HG02588 (cell line): Measurements from ENCODE around the gene IFI6.
"Not testable (repeated sequence)": the region's sequence is repeated elsewhere in the genome, so short reads cannot be mapped to it uniquely, and the experiment has no call there.

Experiments used
- ATAC-seq: cut with Tn5 transposase; IDR thresholded peaks from one replicate; pipeline ENCODE4 v1.9.1; 2021; ENCODE audit warnings: mild to moderate bottlenecking, moderate library complexity; ENCODE audit not compliant: unreplicated experiment

IFI6 gene

DNA sequence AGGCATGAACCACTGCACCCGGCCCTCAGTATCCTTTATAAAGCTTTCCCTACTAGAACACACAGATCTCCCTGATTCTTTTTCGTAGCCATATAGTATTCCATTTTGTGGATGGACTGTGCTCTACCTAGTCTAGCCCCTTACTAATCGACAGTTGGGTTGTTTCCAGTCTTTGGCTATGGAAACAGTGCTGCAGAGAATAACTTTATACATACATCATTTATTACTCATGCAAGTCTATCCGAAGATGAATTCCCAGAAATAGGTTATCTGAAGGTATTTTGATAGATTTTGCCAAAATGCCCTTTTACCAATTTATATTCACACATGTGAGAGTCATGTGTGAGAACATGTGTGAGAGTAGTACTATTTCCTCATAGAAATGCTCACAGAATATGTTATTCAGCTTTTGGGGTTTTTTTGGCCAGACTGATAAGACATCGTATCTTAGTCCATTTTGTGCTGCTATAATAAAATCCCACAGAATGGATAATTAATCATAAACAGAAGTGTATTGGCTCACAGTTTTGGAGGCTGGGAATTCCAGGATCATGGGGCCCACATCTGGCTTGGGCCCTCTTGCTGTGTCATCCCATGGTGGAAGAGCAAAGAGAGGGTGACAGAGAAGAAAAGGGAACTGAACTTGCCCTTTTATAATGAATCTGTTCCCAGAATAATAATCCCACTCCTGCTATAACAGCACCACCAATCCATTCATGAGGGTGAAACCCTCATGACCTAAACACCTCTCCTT lies 19.7 kb downstream of the IFI6 start:
- no peak for ATAC-seq

DNA sequence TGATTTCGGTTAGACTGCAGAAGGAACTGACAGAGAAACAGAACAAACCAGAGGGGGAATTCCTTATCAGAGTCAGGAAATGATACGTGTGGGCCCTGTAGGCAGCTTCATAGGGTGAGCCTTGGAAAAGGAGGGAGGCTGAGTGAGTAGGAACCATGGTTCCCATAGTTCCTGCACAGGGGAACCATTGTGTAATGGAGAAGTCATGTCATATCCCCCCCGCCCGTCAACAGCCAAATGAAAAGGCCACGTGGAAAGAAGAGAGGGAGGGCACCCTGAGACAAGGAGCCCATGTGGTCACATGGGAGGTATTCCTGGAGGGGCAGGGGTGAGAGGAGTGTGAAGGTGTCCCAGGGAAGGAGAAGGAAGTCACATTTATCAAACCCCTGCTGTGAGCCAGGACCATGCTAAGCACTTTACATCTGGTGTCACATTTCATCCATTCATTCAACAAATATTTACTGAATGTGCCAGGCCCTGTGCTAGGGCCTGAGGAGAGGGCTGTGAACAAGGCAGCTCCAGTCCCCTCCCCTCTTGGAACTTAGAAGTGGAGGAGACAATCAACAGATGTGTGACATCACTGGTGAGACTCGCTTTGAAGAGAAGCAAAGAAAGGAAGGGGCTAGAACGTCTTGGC lies 21.3 kb downstream of the IFI6 start:
- no peak for ATAC-seq

DNA sequence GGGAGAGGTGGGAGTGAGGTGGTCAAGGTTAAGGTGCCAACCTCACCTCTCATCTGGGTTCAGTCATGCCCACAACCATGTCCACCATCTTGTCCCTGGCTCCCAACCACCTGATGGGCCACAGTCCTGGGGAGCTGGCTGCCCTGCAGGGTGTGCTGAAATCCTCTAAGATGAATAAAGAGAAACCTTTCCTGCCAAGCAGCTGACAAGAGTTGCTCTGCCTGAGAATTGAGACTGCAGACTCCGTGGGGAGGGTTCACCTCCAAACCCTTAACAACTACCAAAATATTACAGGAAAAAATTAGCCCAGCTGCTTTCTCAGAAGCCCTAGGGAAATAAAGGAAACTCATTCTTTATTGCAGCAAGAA lies 21.8 kb downstream of the IFI6 start:
- no peak for ATAC-seq

DNA sequence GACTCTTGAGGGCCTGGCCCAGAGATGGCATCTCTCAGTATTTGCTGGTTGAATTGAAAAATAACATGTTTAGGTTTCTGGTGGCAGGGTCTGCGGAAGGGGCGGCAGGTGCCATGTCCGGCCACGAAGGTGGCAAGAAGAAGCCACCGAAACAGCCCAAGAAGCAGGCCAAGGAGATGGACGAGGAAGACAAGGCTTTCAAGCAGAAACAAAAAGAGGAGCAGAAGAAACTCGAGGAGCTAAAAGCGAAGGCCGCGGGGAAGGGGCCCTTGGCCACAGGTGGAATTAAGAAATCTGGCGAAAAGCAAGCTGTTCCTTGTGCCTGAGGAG lies 22.7 kb downstream of the IFI6 start:
- ATAC-seq, result no peak

DNA sequence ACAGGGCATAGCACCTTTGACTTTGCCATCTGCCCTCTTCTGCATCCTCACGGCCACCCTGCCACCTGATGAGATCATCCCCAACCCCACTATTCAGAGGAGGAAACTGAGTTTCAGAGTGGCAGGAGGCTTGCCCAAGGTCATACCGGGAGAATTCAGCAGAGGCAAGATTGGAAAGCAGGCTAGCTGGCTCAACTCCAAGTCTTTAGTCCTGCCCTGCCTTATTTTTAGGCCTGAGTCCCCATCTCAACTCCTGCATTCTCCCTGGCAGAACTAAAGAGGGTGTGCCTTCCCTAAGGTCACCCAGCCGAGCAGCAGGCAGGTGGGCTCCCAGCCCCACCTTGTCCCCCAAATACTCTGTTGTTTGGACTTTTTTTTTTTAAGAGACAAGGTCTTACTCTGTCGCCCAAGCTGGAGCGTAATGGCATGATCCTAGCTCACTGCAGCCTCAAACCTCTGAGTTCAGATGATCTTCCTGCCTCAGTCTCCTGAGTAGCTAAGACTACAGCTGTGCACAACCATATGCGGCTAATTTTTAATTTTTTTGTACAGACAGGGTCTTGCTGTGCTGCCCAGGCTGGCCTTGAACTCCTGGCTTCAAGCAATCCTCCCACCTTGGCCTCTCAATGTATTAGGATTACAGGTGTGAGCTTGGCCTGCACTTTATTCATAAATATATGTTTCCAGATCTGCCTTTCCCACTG lies 23.2 kb downstream of the IFI6 start:
- no peak for ATAC-seq

- no peak for ATAC-seq
These were observed 24.7 kb downstream of the IFI6 start for GRCh38 chr1:27647328-27647727.

DNA sequence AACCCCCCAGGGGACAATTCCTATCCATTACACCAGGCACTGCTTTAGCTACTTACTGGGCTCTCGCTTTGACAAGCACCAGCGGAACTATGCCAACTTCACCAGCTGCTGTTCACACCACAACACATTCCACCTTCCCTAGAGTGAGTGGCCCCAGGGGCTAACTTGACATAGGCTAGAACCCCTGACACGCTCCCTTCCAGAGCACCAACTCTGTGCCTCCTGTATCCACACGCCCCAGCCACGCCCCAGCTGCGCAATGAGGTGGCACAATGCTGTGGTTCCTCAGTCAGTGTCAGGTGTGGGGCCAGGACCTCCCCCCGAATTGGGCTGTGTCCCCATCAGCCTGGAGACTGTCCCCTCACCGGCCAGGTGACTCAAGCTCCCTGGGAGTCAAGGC lies 25.3 kb downstream of the IFI6 start:
- ATAC-seq, result no peak

DNA sequence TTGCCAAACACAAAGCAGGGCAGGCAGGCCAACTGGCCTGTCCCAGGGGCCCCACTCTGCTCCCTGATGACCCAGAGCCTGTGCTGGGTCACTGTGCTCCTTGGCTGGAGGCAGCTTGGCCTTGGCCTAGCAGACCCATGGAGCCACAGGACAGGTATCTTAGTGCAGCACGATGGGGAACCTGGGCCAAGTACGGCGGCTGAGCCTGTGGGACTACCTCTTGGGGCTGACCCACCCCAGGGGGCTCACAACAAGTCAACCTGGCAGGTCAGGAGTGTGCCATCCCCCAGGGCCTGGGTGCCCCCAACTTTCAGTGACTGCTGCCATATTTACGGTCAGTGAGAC lies 26.9 kb downstream of the IFI6 start:
- no peak for ATAC-seq

DNA sequence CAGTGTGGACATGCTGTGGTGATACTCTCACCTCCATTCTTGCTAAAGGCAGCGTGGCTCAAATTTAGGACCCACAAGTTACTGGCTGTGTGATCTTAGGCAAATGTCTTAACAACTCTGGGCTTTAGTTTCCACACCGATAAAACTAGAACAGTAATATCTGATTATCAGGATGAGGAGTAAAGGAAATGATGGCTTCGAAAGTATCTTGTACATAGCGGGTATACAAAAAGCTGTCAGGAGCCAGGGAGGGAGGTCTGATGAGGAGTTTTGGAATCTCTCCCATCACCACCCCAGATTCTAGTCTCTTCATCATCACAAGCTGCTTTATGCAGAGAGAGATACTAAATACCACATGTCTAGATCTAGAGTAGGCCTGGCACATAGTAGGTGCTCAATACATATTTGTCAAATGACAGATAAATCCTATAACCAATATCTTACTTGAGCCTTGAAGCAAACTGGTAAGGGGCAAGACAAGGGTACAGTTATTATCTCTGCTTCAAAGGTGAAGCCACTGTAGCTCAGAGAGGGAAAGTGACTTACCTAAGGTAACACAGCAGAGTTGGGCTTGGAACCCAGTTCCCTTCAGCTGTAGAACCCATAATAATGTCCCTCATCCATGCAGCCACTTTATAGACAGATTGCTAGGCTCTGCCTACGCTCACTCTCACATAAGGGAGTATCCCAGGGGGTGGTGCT lies 27.5 kb downstream of the IFI6 start:
- ATAC-seq, result no peak

DNA sequence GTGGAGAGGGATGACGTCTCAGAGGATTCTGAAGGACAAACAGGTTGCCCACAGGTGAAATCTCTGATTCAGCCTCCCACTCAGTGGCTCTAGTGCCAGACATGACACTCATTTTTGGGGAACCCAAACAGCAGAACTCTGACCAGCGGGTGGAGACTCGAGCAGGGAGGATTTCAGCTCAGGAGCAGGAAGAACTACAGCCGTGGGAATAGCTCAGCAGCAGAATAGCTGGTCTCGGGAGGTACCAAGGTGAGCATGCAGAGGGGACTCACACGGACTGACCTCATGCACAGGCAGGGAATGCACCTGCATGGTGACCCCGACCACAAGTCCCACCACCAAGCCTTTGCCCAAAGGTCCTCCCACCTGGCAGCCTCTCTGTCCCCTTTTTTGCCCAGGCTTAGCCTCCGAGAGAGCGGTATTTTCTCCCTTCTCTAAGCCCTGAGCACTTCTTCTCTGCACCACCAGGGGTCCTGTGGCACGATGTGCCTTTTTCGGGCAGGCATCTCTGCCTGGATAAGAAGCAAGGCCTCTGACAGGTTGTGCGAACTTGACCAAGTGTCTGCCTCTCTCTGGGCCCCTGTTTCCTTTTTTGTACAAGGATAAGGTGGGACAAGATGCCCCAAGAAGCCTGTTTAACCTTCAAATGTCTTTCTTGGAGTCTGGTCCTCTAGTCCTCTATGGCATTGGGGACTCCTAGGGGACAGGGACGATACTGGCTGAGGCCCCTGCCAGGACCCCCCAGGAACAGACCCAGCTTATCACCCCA lies 28.2 kb downstream of the IFI6 start:
- no peak for ATAC-seq

GRCh38 chr1:27640514-27640913 lies 31.5 kb downstream of the IFI6 start:
- not testable (repeated sequence) for ATAC-seq

DNA sequence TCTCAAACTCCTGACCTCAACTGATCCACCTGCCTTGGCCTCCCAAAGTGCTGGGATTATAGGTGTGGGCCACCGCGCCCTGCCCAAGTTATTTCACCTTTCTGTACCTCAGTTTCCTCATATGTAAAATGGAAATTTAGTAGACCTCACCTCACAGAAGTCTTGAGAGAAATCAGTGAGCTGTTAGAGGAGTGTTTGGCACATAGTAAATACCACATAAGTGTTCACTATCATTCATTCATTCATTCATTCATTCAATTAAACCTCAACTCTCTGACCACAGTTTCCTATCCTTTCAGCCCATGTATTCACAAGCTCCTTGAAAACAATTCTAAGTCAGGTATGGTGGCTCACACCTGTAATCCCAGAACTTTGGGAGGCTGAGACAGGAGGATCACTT lies 33.2 kb downstream of the IFI6 start:
- ATAC-seq, result no peak

DNA sequence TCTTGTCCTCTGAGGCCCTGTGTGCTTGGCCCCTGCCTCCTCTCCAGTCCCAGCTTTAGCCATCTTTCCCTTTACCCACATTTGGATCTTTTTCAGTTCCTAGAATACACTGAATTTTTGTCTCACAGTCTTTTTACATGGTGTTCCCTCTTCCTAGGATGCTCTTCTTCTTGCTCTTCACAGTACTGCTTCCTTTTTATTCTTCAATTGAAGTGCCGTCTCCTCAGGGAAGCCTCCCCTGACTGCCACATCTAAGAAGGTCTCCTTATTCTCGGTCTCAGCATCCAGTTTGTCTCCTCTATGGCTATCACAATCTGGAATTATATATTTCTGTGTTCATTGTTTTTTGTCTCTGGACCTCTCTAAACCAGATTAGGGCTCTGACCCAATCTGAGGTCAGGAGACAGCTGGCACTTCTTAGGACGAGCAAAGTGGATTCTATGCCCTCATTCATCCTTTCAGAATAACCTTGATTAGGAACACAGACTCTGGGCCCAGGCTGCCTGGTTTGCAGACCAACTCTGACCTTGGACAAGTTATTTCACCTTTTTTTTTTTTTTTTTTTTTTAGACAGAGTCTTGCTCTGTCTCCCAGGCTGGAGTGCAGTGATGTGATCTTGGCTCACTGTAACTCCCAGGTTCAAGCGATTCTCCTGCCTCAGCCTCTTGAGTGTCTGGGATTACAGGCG lies 33.8 kb downstream of the IFI6 start:
- no peak for ATAC-seq

DNA sequence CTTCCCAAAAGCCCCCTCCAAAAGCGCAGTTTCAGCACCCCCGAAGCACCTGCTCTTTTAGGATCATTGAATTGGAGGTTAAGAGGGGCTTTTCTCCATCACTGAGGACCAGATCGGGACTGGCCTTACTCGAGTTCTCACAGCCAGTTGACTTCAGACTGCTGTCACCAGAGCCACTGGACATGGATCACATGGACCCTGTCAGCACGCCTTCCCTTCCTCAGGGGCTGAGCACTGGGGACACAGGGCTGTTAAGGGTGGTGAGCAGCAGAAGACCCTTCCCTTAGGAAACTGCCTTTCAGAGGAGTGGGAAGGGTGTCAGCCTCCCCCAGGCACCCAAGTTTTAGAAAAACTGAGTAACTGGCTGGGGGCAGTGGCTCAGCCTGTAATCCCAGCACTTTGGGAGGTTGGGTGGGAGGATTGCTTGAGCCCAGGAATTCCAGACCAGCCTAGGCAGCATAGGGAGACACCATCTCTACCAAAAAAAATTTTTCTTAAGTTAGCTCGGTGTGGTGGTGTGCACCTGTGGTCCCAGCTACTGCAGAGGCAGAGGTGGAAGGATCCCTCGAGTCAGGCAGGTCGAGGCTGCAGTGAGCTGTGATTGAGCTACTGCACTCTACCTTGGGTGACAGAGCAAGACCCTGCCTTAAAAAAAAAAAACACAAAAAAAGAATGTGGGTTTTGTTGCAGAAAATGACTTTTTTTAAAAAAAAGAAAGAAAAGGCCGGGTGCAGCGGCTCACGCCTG lies 36.4 kb downstream of the IFI6 start:
- no peak for ATAC-seq

GRCh38 chr1:27634985-27635367 lies 37.0 kb downstream of the IFI6 start, which contains the start of gene FGR:
Gene FGR, minus strand, starts transcription at chr1:27635185. Its CDS starts 11,269 bp downstream, at chr1:27623916.
- no peak for ATAC-seq

DNA sequence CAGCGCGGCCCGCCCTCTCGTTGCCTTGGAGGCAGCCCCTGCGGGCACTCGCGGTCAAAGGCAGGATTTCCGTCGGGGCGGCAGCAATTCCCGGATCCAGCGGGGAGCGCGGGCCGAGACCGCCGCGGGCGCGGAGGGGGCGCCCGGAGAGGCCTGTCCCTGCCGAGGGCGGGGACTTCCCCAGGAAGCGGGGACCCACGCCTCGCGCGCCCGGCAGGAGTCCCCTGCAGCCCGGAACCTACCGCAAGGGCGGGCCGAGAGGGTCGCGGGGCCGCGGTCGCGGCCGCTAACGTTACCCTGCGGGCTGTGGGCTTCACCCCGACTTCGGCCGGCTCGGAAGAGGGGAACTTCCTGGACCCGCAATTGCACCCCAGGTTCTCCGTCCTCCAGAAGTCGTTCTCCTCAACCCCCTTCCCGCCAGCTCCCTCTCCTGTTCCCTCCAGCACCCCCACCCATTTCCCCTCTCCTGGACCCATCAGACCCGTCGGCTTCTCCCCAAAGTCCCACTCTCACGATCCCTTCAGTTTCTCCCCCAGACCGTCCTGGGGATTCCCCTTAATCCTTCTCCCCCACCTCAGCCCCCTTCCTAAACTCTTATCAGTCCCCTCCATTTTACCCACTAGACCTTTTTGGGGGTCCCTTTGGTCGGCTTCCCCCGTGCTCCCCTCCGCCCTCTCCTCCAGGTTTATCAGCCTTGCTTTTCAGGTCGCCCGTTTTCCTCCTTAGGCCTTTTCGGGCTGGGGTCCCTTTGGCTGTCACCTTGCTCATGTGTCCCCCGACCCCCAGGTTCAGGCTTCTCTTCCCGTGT lies 37.6 kb downstream of the IFI6 start:
- no peak for ATAC-seq

GRCh38 chr1:27633640-27634176 lies 38.3 kb downstream of the IFI6 start:
- no peak for ATAC-seq

GRCh38 chr1:27633298-27633610 lies 38.7 kb downstream of the IFI6 start:
- no peak for ATAC-seq
